K562 (cell line): Measurements from ENCODE around the gene ADIPOR2. TPM values are rescaled to one million over a fixed set of nuclear protein-coding genes. Genes with fewer than 3 reads are reported as not detected.

Experiments
- ATAC-seq: fragments of 200-7000 bp; cut with Tn5 transposase; 3 replicates; pipeline ENCODE4 v1.9.1; 2020; ENCODE audit warnings: moderate library complexity
- BruUV-seq: library from RNA; stranded (reverse); fragments of 400-500 nt; replicated peaks from 2 replicates; lab custom pipeline; 2021; lab: Mats Ljungman, UMichigan
- CTCF ChIA-PET: fragments of 300-600 bp; formaldehyde crosslinking; extraction: SDS; loops from one replicate; lab custom pipeline; 2021; ENCODE audit warnings: low intra/inter-chr PET ratio; lab: Yijun Ruan, JAX
- POLR2A ChIA-PET: fragments of 300-600, 350-650 bp; sonication (Branson Sonifier 250); formaldehyde crosslinking; extraction: SDS; loops from one replicate; lab custom pipeline; 2021; ENCODE audit warnings: antibody characterized with exemption, inconsistent platforms; lab: Yijun Ruan, JAX
- DNase-seq, 4 experiments: peaks; one replicate each; pipeline versions ENCODE4 v3.0.0 to v3.0.0-alpha.2; 2011 to 2018; ENCODE audit warnings: low spot score in 3 of 4, mixed read lengths in 3 of 4; ENCODE audit errors: extremely low read depth in 1 of 4
- FAIRE-seq: peaks from 2 replicates; lab custom pipeline; 2011; peaks lifted over from hg19 to GRCh38; lab: Jason Lieb, UNC
- H2AFZ ChIP-seq: 2 replicates; pipeline ENCODE4 v1.6.0; 2011; ENCODE audit warnings: low read depth, low read length, control low read depth, inconsistent platforms
- H3K27ac ChIP-seq: fragments of 200-600 bp; 3 replicates; pipeline ENCODE4 v1.8.0; 2011; ENCODE audit warnings: low read depth, mild to moderate bottlenecking, control low read depth, inconsistent platforms, low read length, moderate library complexity, mixed read lengths; ENCODE audit errors: extremely low read depth
- H3K27me3 ChIP-seq, 2 experiments: fragments of 300-600 bp in 1 of 2; 2 replicates in 1 of 2; 3 replicates in 1 of 2; pipeline versions ENCODE4 v1.6.0 to v1.8.0; 2011; ENCODE audit warnings: inconsistent platforms in 2 of 2, low read length in 2 of 2, mild to moderate bottlenecking in 1 of 2, mixed read lengths in 1 of 2, moderate library complexity in 1 of 2; ENCODE audit not compliant: control insufficient read depth in 2 of 2, insufficient read depth in 2 of 2
- H3K36me3 ChIP-seq: fragments of 300-600 bp; 3 replicates; pipeline ENCODE4 v1.8.0; 2011; ENCODE audit warnings: mild to moderate bottlenecking, low read length, inconsistent platforms; ENCODE audit not compliant: control insufficient read depth, insufficient read depth
- H3K4me1 ChIP-seq, 2 experiments: fragments of 200-600 bp in 1 of 2; replicated peaks in 1 of 2; 2 replicates in 1 of 2; 3 replicates in 1 of 2; pipeline versions ENCODE4 v1.5.1 to v1.8.0; 2011; ENCODE audit warnings: inconsistent platforms in 2 of 2, low read length in 2 of 2, mild to moderate bottlenecking in 1 of 2, mixed read lengths in 1 of 2, moderate library complexity in 1 of 2; ENCODE audit not compliant: control insufficient read depth in 2 of 2, insufficient read depth in 2 of 2
- H3K4me2 ChIP-seq: 2 replicates; pipeline ENCODE4 v1.6.1; 2011; ENCODE audit warnings: low read length, control low read depth, inconsistent platforms, mixed read lengths; ENCODE audit not compliant: insufficient read depth
- H3K4me3 ChIP-seq: fragments of 200-600 bp; sonication (generic), shearing (Covaris generic); 2 replicates; pipeline ENCODE4 v1.5.1; 2016; ENCODE audit warnings: control low read depth, inconsistent platforms
- H3K79me2 ChIP-seq: fragments of 200-600 bp; 3 replicates; pipeline ENCODE4 v1.8.0; 2011; ENCODE audit warnings: low read length, inconsistent platforms; ENCODE audit not compliant: control insufficient read depth, insufficient read depth
- H3K9ac ChIP-seq, 2 experiments: 2 replicates each; pipeline versions ENCODE4 v1.6.0 to v1.6.1; 2011; ENCODE audit warnings: low read depth in 2 of 2, low read length in 2 of 2, control low read depth in 1 of 2, inconsistent platforms in 1 of 2, mild to moderate bottlenecking in 1 of 2, mixed read lengths in 1 of 2; ENCODE audit not compliant: insufficient read depth in 1 of 2
- H3K9me1 ChIP-seq: one replicate; pipeline ENCODE4 v1.6.0; 2011; ENCODE audit warnings: inconsistent platforms, mild to moderate bottlenecking, low read length, moderate library complexity; ENCODE audit not compliant: control insufficient read depth, insufficient read depth
- H3K9me3 ChIP-seq: replicated peaks from 2 replicates; pipeline ENCODE4 v1.5.1; 2011; ENCODE audit warnings: low read depth, low read length, inconsistent platforms; ENCODE audit not compliant: control insufficient read depth, insufficient read depth
- H4K20me1 ChIP-seq: replicated peaks from 2 replicates; pipeline ENCODE4 v1.6.1; 2011; ENCODE audit warnings: low read length, inconsistent platforms, mixed read lengths; ENCODE audit not compliant: control insufficient read depth, insufficient read depth
- ASH1L ChIP-seq: fragments of 450-650 bp; IDR thresholded peaks from 2 replicates; pipeline ENCODE4 v1.6.1; 2018; ENCODE audit warnings: borderline replicate concordance, mild to moderate bottlenecking, low read depth; ENCODE audit not compliant: partially characterized antibody
- ELF1 ChIP-seq: fragments of 200-800 bp; sonication (Bioruptor generic); IDR thresholded peaks from 2 replicates; pipeline ENCODE4 v1.6.1; 2016; ENCODE audit warnings: missing genetic modification characterization, missing compliant biosample characterization
- FOXK1 ChIP-seq: sonication (generic); formaldehyde crosslinking; IDR thresholded peaks from 2 replicates; pipeline ENCODE4 v1.8.0; 2022; ENCODE audit warnings: missing genetic modification reagents, mild to moderate bottlenecking, borderline replicate concordance
- GATAD2B ChIP-seq: fragments of 450-650 bp; IDR thresholded peaks from 2 replicates; pipeline ENCODE4 v1.6.1; 2017; ENCODE audit warnings: mild to moderate bottlenecking, borderline replicate concordance
- GTF2F1 ChIP-seq: IDR thresholded peaks from 2 replicates; pipeline ENCODE4 v1.6.1; 2011; ENCODE audit warnings: low read depth, low read length, improper control_type of control experiment
- KHSRP ChIP-seq: fragments of 450-650 bp; IDR thresholded peaks from 2 replicates; pipeline ENCODE4 v1.6.1; 2017
- LCOR ChIP-seq: sonication (generic); formaldehyde crosslinking; IDR thresholded peaks from 2 replicates; pipeline ENCODE4 v1.8.0; 2022; ENCODE audit warnings: mild to moderate bottlenecking, missing genetic modification reagents
- NFE2L1 ChIP-seq: fragments of 450-650 bp; IDR thresholded peaks from 2 replicates; pipeline ENCODE4 v1.6.1; 2016; ENCODE audit warnings: missing genetic modification characterization, low read depth, mild to moderate bottlenecking, missing compliant biosample characterization, moderate library complexity, borderline replicate concordance
- PHF20 ChIP-seq: fragments of 450-650 bp; IDR thresholded peaks from 2 replicates; pipeline ENCODE4 v1.6.1; 2018; ENCODE audit not compliant: partially characterized antibody
- POLR2H ChIP-seq: IDR thresholded peaks from 2 replicates; pipeline ENCODE4 v1.6.1; 2016; ENCODE audit warnings: missing genetic modification characterization, low read depth, mild to moderate bottlenecking, control low read depth, missing compliant biosample characterization, moderate library complexity
- SP1 ChIP-seq: sonication (generic); formaldehyde crosslinking; IDR thresholded peaks from 2 replicates; pipeline ENCODE4 v1.8.1; 2022; ENCODE audit warnings: mild to moderate bottlenecking, missing genetic modification reagents
- THRAP3 ChIP-seq: fragments of 450-650 bp; IDR thresholded peaks from 2 replicates; pipeline ENCODE4 v1.6.1; 2016; ENCODE audit warnings: mild to moderate bottlenecking, inconsistent platforms, borderline replicate concordance
- TRIM28 ChIP-seq: fragments of 450-650 bp; IDR thresholded peaks from 2 replicates; pipeline ENCODE4 v1.6.1; 2017
- WGBS: fragments of 100-300 bp; shearing (Covaris generic); methylation state at CpG from one replicate; pipeline ENCODE4 v1.1.6; 2016; ENCODE audit warnings: low coverage, mixed read lengths; ENCODE audit not compliant: insufficient coverage; ENCODE audit errors: missing lambda C conversion rate; 5-methylcytosine and 5-hydroxymethylcytosine counted together
- in situ Hi-C: fragments of 300-500 bp; cut with MboI; formaldehyde crosslinking; loops from 4 replicates; pipeline ENCODE4 v1.15.0; 2018; ENCODE audit warnings: inconsistent platforms, mixed read lengths
- intact Hi-C: fragments of 100-400 bp; cut with micrococcal nuclease; formaldehyde crosslinking; loops from 2 replicates; pipeline ENCODE4 v1.14.2; 2022
- polyA plus RNA-seq, 8 experiments: library from polyadenylated mRNA; depleted of rRNA in 4 of 8; stranded (reverse) in 5 of 8; unstranded in 3 of 8; fragments of >200 nt; fragmentation: Nextera tagmentation in 2 of 8; fragmentation: Illumina TruSeq in 1 of 8; extraction: Ambion mirVana in 2 of 8; extraction: Trizol in 1 of 8; gene quantifications; 2 replicates each; pipeline versions ENCODE4 v1.2.1 to v1.2.3, GENCODE V29; 2011 to 2014; ENCODE audit warnings: inconsistent platforms in 1 of 8, missing spikeins in 1 of 8
- total RNA-seq, 7 experiments: library from RNA; depleted of rRNA in 6 of 7; stranded (reverse); fragments of >200 nt in 6 of 7; fragmentation: Illumina TruSeq in 2 of 7; extraction: Trizol in 2 of 7; gene quantifications; 2 replicates each; pipeline versions ENCODE4 v1.2.1 to v1.2.3, GENCODE V29; 2011 to 2021; ENCODE audit warnings: low replicate concordance in 1 of 7
- TF ChIP-seq, protein P1 (sequence below): sonication (generic); formaldehyde crosslinking; IDR thresholded peaks from 2 replicates; pipeline ENCODE4 v1.8.0; 2023; ENCODE audit warnings: mild to moderate bottlenecking, missing genetic modification reagents
- TF ChIP-seq, protein P2 (sequence below): fragments of 450-650 bp; conservative IDR thresholded peaks from 2 replicates; pipeline ENCODE4 v1.6.1; 2016; ENCODE audit warnings: missing genetic modification characterization, low read depth, mild to moderate bottlenecking, missing compliant biosample characterization, moderate library complexity

ADIPOR2 gene
- total and polyA plus RNA-seq, 9 of the 15 experiments (the other 6 are each of a cell fraction or from before 2014, with no cell fraction given), result 10.9 to 63.5 (median 46.0) TPM

DNA sequence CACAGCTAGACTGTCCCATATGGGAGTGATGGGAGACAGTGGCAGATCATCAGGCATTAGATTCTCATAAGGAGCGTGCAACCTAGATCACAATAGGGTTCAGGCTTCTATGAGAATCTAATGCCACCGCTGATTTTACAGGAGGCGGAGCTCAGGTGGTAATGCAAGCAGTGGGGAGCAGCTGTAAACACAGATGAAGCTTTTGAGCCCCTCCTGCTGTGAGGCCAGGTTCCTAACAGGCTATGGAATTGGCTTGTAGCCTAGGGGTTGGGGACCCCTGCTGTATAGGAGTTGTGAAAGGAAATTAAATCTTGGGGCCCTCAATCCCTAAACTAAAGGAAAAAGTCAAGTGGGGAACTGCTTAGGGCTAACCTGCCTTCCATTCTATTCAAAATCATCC lies 29.6 kb downstream of the ADIPOR2 start:
- no peak for FAIRE-seq
- H3K36me3 ChIP-seq, result peaks cover 16% of the 10 kb centered on the region; the same call in 2 of the 3 replicates
- CTCF ChIA-PET, result no interaction called here
- 74% methylated on average over 3 of the region's 3 CpGs for WGBS
- no peak overlapping the region for H3K4me3 ChIP-seq
- H3K9me1 ChIP-seq, result no peaks in the 10 kb centered on the region
- peaks cover 98% of the 10 kb centered on the region for H3K79me2 ChIP-seq
- no peaks in the 10 kb centered on the region for H3K27me3 ChIP-seq
- H3K9ac ChIP-seq, result no peak overlapping the region
- no peak for DNase-seq
- TF ChIP-seq LCOR (CRISPR knock-in tag), result no peak
- TF ChIP-seq, protein P1, sequence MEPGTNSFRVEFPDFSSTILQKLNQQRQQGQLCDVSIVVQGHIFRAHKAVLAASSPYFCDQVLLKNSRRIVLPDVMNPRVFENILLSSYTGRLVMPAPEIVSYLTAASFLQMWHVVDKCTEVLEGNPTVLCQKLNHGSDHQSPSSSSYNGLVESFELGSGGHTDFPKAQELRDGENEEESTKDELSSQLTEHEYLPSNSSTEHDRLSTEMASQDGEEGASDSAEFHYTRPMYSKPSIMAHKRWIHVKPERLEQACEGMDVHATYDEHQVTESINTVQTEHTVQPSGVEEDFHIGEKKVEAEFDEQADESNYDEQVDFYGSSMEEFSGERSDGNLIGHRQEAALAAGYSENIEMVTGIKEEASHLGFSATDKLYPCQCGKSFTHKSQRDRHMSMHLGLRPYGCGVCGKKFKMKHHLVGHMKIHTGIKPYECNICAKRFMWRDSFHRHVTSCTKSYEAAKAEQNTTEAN (CRISPR knock-in tag), result no peak
- TF ChIP-seq, protein P2, sequence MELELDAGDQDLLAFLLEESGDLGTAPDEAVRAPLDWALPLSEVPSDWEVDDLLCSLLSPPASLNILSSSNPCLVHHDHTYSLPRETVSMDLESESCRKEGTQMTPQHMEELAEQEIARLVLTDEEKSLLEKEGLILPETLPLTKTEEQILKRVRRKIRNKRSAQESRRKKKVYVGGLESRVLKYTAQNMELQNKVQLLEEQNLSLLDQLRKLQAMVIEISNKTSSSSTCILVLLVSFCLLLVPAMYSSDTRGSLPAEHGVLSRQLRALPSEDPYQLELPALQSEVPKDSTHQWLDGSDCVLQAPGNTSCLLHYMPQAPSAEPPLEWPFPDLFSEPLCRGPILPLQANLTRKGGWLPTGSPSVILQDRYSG (tag), result no peak
- no peak for TF ChIP-seq FOXK1
- TF ChIP-seq GATAD2B, result no peak
- no peak for TF ChIP-seq ASH1L
- TF ChIP-seq SP1, result no peak
- TF ChIP-seq NFE2L1 (tag), result no peak
- TF ChIP-seq GTF2F1, result no peak
- no peak for TF ChIP-seq PHF20
- no peak for TF ChIP-seq ELF1 (tag)
- no peak for TF ChIP-seq KHSRP
- TF ChIP-seq THRAP3, result no peak
- no peak for TF ChIP-seq POLR2H (tag)
- TF ChIP-seq TRIM28, result no peak
- in situ Hi-C loops (no loop called here), intact Hi-C loops (no loop called here)
- peak; percentile 14 for ATAC-seq
- no peak overlapping the region for H3K4me2 ChIP-seq
- H4K20me1 ChIP-seq, result 0 out of 2 replicates have a peak, but pooled peaks cover 3% of the 10 kb centered on the region
- BruUV-seq, result no TSS peak
- peaks cover 11 to 36% of the 10 kb centered on the region in 2 experiments; a peak in 4 of 5 replicates for H3K4me1 ChIP-seq
- no peak overlapping the region for H2AFZ ChIP-seq
- H3K9me3 ChIP-seq, result peaks cover 5% of the 10 kb centered on the region
- POLR2A ChIA-PET, result no interaction called here
- H3K27ac ChIP-seq, result no peak overlapping the region; the same call in 2 of the 3 replicates
